T follicular helper cell (primary cell): Measurements from ENCODE around the gene TBL1Y.
"Not testable (repeated sequence)": the region's sequence is repeated elsewhere in the genome, so short reads cannot be mapped to it uniquely, and the experiment has no call there.

Source experiments
- DNase-seq: peaks from one replicate; pipeline ENCODE4 v3.0.0-alpha.2; 2020; ENCODE audit warnings: low read depth

The TBL1Y gene

GRCh38 chrY:7080548-7080947 lies 170.1 kb downstream of the TBL1Y start:
- DNase-seq, result not testable (repeated sequence)

- DNase-seq, result no peak
Measured at GRCh38 chrY:7085606-7086005, 175.1 kb downstream of the TBL1Y start.

GRCh38 chrY:7092836-7093235 lies 182.3 kb downstream of the TBL1Y start:
- no peak for DNase-seq

GRCh38 chrY:7094365-7094764 lies 183.9 kb downstream of the TBL1Y start:
- no peak for DNase-seq

GRCh38 chrY:7097021-7097420 lies 186.5 kb downstream of the TBL1Y start:
- DNase-seq, result no peak

- no peak for DNase-seq
Measured at GRCh38 chrY:7099742-7100141, 189.2 kb downstream of the TBL1Y start.

GRCh38 chrY:7102680-7103079 lies 192.2 kb downstream of the TBL1Y start:
- no peak for DNase-seq

GRCh38 chrY:7107179-7107578 lies 196.7 kb downstream of the TBL1Y start:
- no peak for DNase-seq

GRCh38 chrY:7110086-7110485 lies 199.6 kb downstream of the TBL1Y start:
- DNase-seq, result no peak

GRCh38 chrY:7115871-7116270 lies 205.4 kb downstream of the TBL1Y start:
- no peak for DNase-seq

GRCh38 chrY:7122202-7122601 lies 211.7 kb downstream of the TBL1Y start:
- no peak for DNase-seq

GRCh38 chrY:7125136-7126056 lies 214.9 kb downstream of the TBL1Y start:
- no peak for DNase-seq

GRCh38 chrY:7128211-7128610 lies 217.7 kb downstream of the TBL1Y start:
- no peak for DNase-seq
